RPMI8226 (cell line): ENCODE results near the gene NONO.
"Not testable (repeated sequence)": the region's sequence is repeated elsewhere in the genome, so short reads cannot be mapped to it uniquely, and the experiment has no call there.

Experiments used
- DNase-seq: peaks from one replicate; pipeline ENCODE4 v3.0.0-alpha.2; 2015

NONO gene

GRCh38 chrX:71292669-71293365 is 9.4 kb downstream of the NONO start:
- no peak for DNase-seq

- DNase-seq, result no peak
Observed at GRCh38 chrX:71296806-71297205, 13.4 kb downstream of the NONO start.

- DNase-seq, result no peak
Observed at GRCh38 chrX:71298119-71298518, 14.7 kb downstream of the NONO start.

- not testable (repeated sequence) for DNase-seq
Observed at GRCh38 chrX:71300064-71300463, 16.6 kb downstream of the NONO start.

GRCh38 chrX:71300495-71300894 is 17.1 kb downstream of the NONO start:
- not testable (repeated sequence) for DNase-seq

GRCh38 chrX:71301195-71301924 is 17.9 kb downstream of the NONO start, which contains the start of gene ITGB1BP2:
Gene ITGB1BP2 (plus strand): TSS chrX:71301750. CDS start chrX:71301807, 57 bp downstream.
- no peak for DNase-seq

GRCh38 chrX:71302461-71303213 is 19.2 kb downstream of the NONO start:
- no peak for DNase-seq

- DNase-seq, result no peak
Observed at GRCh38 chrX:71304561-71304960, 21.1 kb downstream of the NONO start.

GRCh38 chrX:71315917-71316316 is 32.5 kb downstream of the NONO start:
- DNase-seq, result no peak

GRCh38 chrX:71316959-71317358 is 33.5 kb downstream of the NONO start:
- not testable (repeated sequence) for DNase-seq

- DNase-seq, result no peak
Observed at GRCh38 chrX:71320126-71320525, 36.7 kb downstream of the NONO start.

- no peak for DNase-seq
Observed at GRCh38 chrX:71321731-71322130, 38.3 kb downstream of the NONO start.

GRCh38 chrX:71324452-71324851 is 41.0 kb downstream of the NONO start:
- DNase-seq, result not testable (repeated sequence)

- no peak for DNase-seq
Observed at GRCh38 chrX:71326394-71326793, 43.0 kb downstream of the NONO start.

- DNase-seq, result not testable (repeated sequence)
Observed at GRCh38 chrX:71349151-71349665, 65.8 kb downstream of the NONO start.

GRCh38 chrX:71349867-71350266 is 66.4 kb downstream of the NONO start:
- not testable (repeated sequence) for DNase-seq
